Liver (tissue), 9 donors: Measurements from ENCODE around the gene HS3ST1. TPM values are rescaled to one million over a fixed set of nuclear protein-coding genes. Genes with fewer than 3 reads are reported as not detected.

Experiments
- DNase-seq: peaks from one replicate; pipeline ENCODE4 v3.0.0-alpha.2; 2017; ENCODE audit warnings: low spot score
- H3K27ac ChIP-seq, 2 donors: one replicate each; pipeline ENCODE4 v1.7.0; 2013; ENCODE audit warnings: inconsistent platforms in 2 of 2, low read length in 2 of 2, control low read depth in 1 of 2, low read depth in 1 of 2, mild to moderate bottlenecking in 1 of 2
- H3K27me3 ChIP-seq, 4 donors: one replicate each; pipeline versions ENCODE4 v1.6.1 to v1.7.0; 2013; ENCODE audit warnings: low read length in 3 of 4, inconsistent platforms in 1 of 4, mild to moderate bottlenecking in 1 of 4, moderate library complexity in 1 of 4; ENCODE audit not compliant: control insufficient read depth in 4 of 4, insufficient read depth in 4 of 4
- H3K36me3 ChIP-seq, 4 donors: one replicate each; pipeline versions ENCODE4 v1.6.1 to v1.7.0; 2013; ENCODE audit warnings: low read length in 3 of 4, mild to moderate bottlenecking in 3 of 4, low read depth in 1 of 4, moderate library complexity in 1 of 4; ENCODE audit not compliant: control insufficient read depth in 4 of 4, insufficient read depth in 3 of 4
- H3K4me1 ChIP-seq, 4 donors: one replicate each; pipeline versions ENCODE4 v1.6.1 to v1.7.0; 2013; ENCODE audit warnings: low read length in 3 of 4, mild to moderate bottlenecking in 3 of 4, moderate library complexity in 1 of 4; ENCODE audit not compliant: control insufficient read depth in 4 of 4, insufficient read depth in 4 of 4
- H3K4me3 ChIP-seq, 3 donors: one replicate each; pipeline versions ENCODE4 v1.6.1 to v1.7.0; 2013; ENCODE audit warnings: low read length in 3 of 3, control low read depth in 1 of 3, low read depth in 1 of 3, mild to moderate bottlenecking in 1 of 3
- H3K9ac ChIP-seq, 2 donors: one replicate each; pipeline ENCODE4 v1.7.0; 2013; ENCODE audit warnings: low read length in 2 of 2, mild to moderate bottlenecking in 2 of 2, moderate library complexity in 2 of 2, control low read depth in 1 of 2, low read depth in 1 of 2
- H3K9me3 ChIP-seq, 4 donors: one replicate each; pipeline versions ENCODE4 v1.6.1 to v1.7.0; 2013; ENCODE audit warnings: low read length in 3 of 4; ENCODE audit not compliant: control insufficient read depth in 4 of 4
- ATF3 ChIP-seq: IDR thresholded peaks from 2 replicates; pipeline ENCODE4 v1.6.1; 2016; ENCODE audit warnings: antibody characterized with exemption
- CTCF ChIP-seq: fragments of 150-350 bp; IDR thresholded peaks from 2 replicates; pipeline ENCODE4 v1.5.1; 2017; ENCODE audit warnings: improper control_type of control experiment, low read depth, low read length; ENCODE audit not compliant: missing input control
- FOXA1 ChIP-seq: IDR thresholded peaks from 2 replicates; pipeline ENCODE4 v1.6.1; 2016; ENCODE audit warnings: antibody characterized with exemption
- GABPA ChIP-seq, 2 donors: IDR thresholded peaks in 1 of 2; conservative IDR thresholded peaks in 1 of 2; 2 replicates each; pipeline ENCODE4 v1.6.1; 2016; ENCODE audit warnings: antibody characterized with exemption in 2 of 2, mild to moderate bottlenecking in 1 of 2, moderate library complexity in 1 of 2
- HNF4A ChIP-seq, 2 donors: conservative IDR thresholded peaks; 2 replicates each; pipeline ENCODE4 v1.6.1; 2016; ENCODE audit warnings: antibody characterized with exemption in 2 of 2, mild to moderate bottlenecking in 2 of 2
- HNF4G ChIP-seq: IDR thresholded peaks from 2 replicates; pipeline ENCODE4 v1.6.1; 2016; ENCODE audit warnings: antibody characterized with exemption
- RAD21 ChIP-seq, 2 donors: IDR thresholded peaks; 2 replicates each; pipeline ENCODE4 v1.6.1; 2016; ENCODE audit warnings: antibody characterized with exemption in 2 of 2, mild to moderate bottlenecking in 2 of 2
- RXRA ChIP-seq, 2 donors: IDR thresholded peaks; 2 replicates each; pipeline ENCODE4 v1.6.1; 2017 to 2018; ENCODE audit warnings: antibody characterized with exemption in 2 of 2, mild to moderate bottlenecking in 1 of 2
- YY1 ChIP-seq: IDR thresholded peaks from 2 replicates; pipeline ENCODE4 v1.6.1; 2016; ENCODE audit warnings: antibody characterized with exemption, mild to moderate bottlenecking
- WGBS: extraction: QIAGEN DNeasy Blood & Tissue Kit; methylation state at CpG from one replicate; pipeline ENCODE4 v1.1.7; 2013; 5-methylcytosine and 5-hydroxymethylcytosine counted together
- polyA plus RNA-seq, 2 donors: library from polyadenylated mRNA; stranded (reverse) in 1 of 2; unstranded in 1 of 2; fragments of 200-250 nt in 1 of 2; fragments of >200 nt in 1 of 2; fragmentation: Nextera tagmentation in 1 of 2; extraction: Ambion mirVana in 1 of 2; gene quantifications; one replicate each; pipeline versions ENCODE4 v1.2.1 to v1.2.3, GENCODE V29; 2013 to 2015
- total RNA-seq, 2 donors: library from RNA; depleted of rRNA; stranded (reverse); fragments of >200 nt; gene quantifications; one replicate each; pipeline ENCODE4 v1.2.3, GENCODE V29; 2014
- donor health status: healthy.
- donor health status: healthy.
- donor health status: healthy.
- donor health status: healthy.
- donor health status: healthy.

Gene HS3ST1
- total and polyA plus RNA-seq, 4 donors = 0.25 to 0.75 (median 0.30) TPM

- no peak for DNase-seq
- Histone ChIP-seq H3K9me3 (no peaks in the 10 kb centered on the region), H3K27me3 (peaks cover 2 to 15% (median 6%) of the 10 kb centered on the region in 4 donors), H3K4me3 (no peak overlapping the region), H3K27ac (no peak overlapping the region), H3K9ac (no peak overlapping the region), H3K36me3 (no peaks in the 10 kb centered on the region), H3K4me1 (peaks cover 7 to 17% (median 10%) of the 10 kb centered on the region in 4 donors)
- 74% methylated on average over 3 of the region's 3 CpGs for whole genome bisulfite sequencing
- TF ChIP-seq GABPA (IDR thresholded peaks at IDR 0.05 in 1 of 2, conservative IDR thresholded peaks at IDR 0.05 in 1 of 2) = no peak
Observed at GRCh38 chr4:11426003-11426402, 2.7 kb downstream of the HS3ST1 start.

- H3K4me1 ChIP-seq = peaks cover 7 to 17% (median 10%) of the 10 kb centered on the region in 4 donors
- TF ChIP-seq GABPA (IDR thresholded peaks at IDR 0.05 in 1 of 2, conservative IDR thresholded peaks at IDR 0.05 in 1 of 2) (no peak), HNF4G (no peak), ATF3 (no peak), HNF4A (conservative IDR thresholded peaks at IDR 0.05) (no peak), RXRA (IDR thresholded peaks at IDR 0.05) (no peak), CTCF (no peak), FOXA1 (no peak)
- 82% methylated on average over 5 of the region's 5 CpGs for WGBS
Observed at GRCh38 chr4:11424856-11425255, 3.8 kb downstream of the HS3ST1 start.

GRCh38 chr4:11424000-11424399 is 4.7 kb downstream of the HS3ST1 start:
- no peak overlapping the region for H3K9ac ChIP-seq
- no peak overlapping the region for H3K4me3 ChIP-seq
- no peaks in the 10 kb centered on the region for H3K36me3 ChIP-seq
- H3K4me1 ChIP-seq = peaks cover 4 to 13% (median 8%) of the 10 kb centered on the region in 4 donors
- no peak for DNase-seq
- no peaks in the 10 kb centered on the region for H3K9me3 ChIP-seq
- H3K27ac ChIP-seq = no peak overlapping the region
- TF ChIP-seq YY1 (no peak), RAD21 (IDR thresholded peaks at IDR 0.05) (peak; percentile 13 to 49)
- 58% methylated on average over 4 of the region's 4 CpGs for whole genome bisulfite sequencing
- H3K27me3 ChIP-seq = peaks cover 0 to 14% (median 6%) of the 10 kb centered on the region in 4 donors

More at GRCh38 chr4:11424856-11425255, 3.8 kb downstream of the HS3ST1 start:
- Histone ChIP-seq H3K27ac (no peak overlapping the region), H3K9ac (no peak overlapping the region), H3K36me3 (no peaks in the 10 kb centered on the region), H3K9me3 (no peaks in the 10 kb centered on the region), H3K27me3 (peaks cover under 1 to 15% (median 6%) of the 10 kb centered on the region in 4 donors), H3K4me3 (no peak overlapping the region)
- DNase-seq = no peak

- H3K36me3 ChIP-seq = no peaks in the 10 kb centered on the region
- H3K27ac ChIP-seq = no peak overlapping the region
- no peaks in the 10 kb centered on the region for H3K9me3 ChIP-seq
- no peak for DNase-seq
- WGBS = 66% methylated on average over 6 of the region's 6 CpGs
- TF ChIP-seq ATF3 = no peak
- H3K4me1 ChIP-seq = peaks cover 0 to 8% (median 3%) of the 10 kb centered on the region in 4 donors
- H3K27me3 ChIP-seq = peaks cover 0 to 9% (median 6%) of the 10 kb centered on the region in 4 donors
- H3K4me3 ChIP-seq = no peak overlapping the region
- H3K9ac ChIP-seq = no peak overlapping the region
Observed at GRCh38 chr4:11423465-11423864, 5.2 kb downstream of the HS3ST1 start.
